CD14-positive monocyte (primary cell): ENCODE results near the gene CELSR1. TPM values are rescaled to one million over a fixed set of nuclear protein-coding genes. Genes with fewer than 3 reads are reported as not detected.

Experiments used
- DNase-seq, 3 donors: peaks; one replicate each; pipeline ENCODE4 v3.0.0-alpha.2; 2011 to 2022
- H2AFZ ChIP-seq: 2 replicates; pipeline ENCODE4 v1.6.0; 2012; ENCODE audit warnings: mild to moderate bottlenecking, low read depth, low read length, inconsistent platforms; ENCODE audit not compliant: insufficient read depth, poor library complexity, severe bottlenecking
- H3K27ac ChIP-seq, 2 donors: 1 replicate in 1 of 2; 2 replicates in 1 of 2; pipeline ENCODE4 v1.5.1; 2012 to 2013; ENCODE audit warnings: low read length in 2 of 2, control low read depth in 1 of 2, inconsistent platforms in 1 of 2, low read depth in 1 of 2, mild to moderate bottlenecking in 1 of 2
- H3K27me3 ChIP-seq, 2 donors: one replicate each; pipeline versions ENCODE4 v1.6.0 to v1.6.1; 2011 to 2013; ENCODE audit warnings: low read length in 2 of 2; ENCODE audit not compliant: control insufficient read depth in 2 of 2, insufficient read depth in 2 of 2
- H3K36me3 ChIP-seq, 2 donors: replicated peaks in 1 of 2; 1 replicate in 1 of 2; 2 replicates in 1 of 2; pipeline versions ENCODE4 v1.5.1 to v1.6.1; 2012 to 2013; ENCODE audit warnings: low read length in 2 of 2, control low read depth in 1 of 2, inconsistent platforms in 1 of 2, mild to moderate bottlenecking in 1 of 2; ENCODE audit not compliant: insufficient read depth in 2 of 2, control insufficient read depth in 1 of 2
- H3K4me1 ChIP-seq, 2 donors: 1 replicate in 1 of 2; 2 replicates in 1 of 2; pipeline versions ENCODE4 v1.5.1 to v1.6.1; 2012 to 2013; ENCODE audit warnings: low read length in 2 of 2, control low read depth in 1 of 2, inconsistent platforms in 1 of 2, mild to moderate bottlenecking in 1 of 2, moderate library complexity in 1 of 2; ENCODE audit not compliant: insufficient read depth in 2 of 2, control insufficient read depth in 1 of 2
- H3K4me2 ChIP-seq: replicated peaks from 2 replicates; pipeline ENCODE3; 2012; ENCODE audit warnings: low read length, moderate library complexity, mild to moderate bottlenecking; ENCODE audit not compliant: poor library complexity, severe bottlenecking; ENCODE audit errors: extremely low read depth
- H3K4me3 ChIP-seq, 3 experiments: fragments of 200-600 bp in 1 of 3; sonication (generic) in 1 of 3; replicated peaks in 1 of 3; 1 replicate in 2 of 3; 2 replicates in 1 of 3; pipeline ENCODE4 v1.5.1; 2011 to 2013; ENCODE audit warnings: low read length in 3 of 3, mild to moderate bottlenecking in 3 of 3, control low read depth in 2 of 3, low read depth in 2 of 3, inconsistent platforms in 1 of 3, moderate library complexity in 1 of 3
- H3K79me2 ChIP-seq: 2 replicates; pipeline ENCODE4 v1.6.0; 2012; ENCODE audit warnings: mild to moderate bottlenecking, control low read depth, inconsistent platforms, low read length, moderate library complexity; ENCODE audit not compliant: insufficient read depth
- H3K9ac ChIP-seq: 2 replicates; pipeline ENCODE4 v1.6.0; 2017; ENCODE audit warnings: low read length, mild to moderate bottlenecking; ENCODE audit not compliant: insufficient read depth, poor library complexity, severe bottlenecking
- H3K9me3 ChIP-seq, 2 donors: replicated peaks in 1 of 2; 1 replicate in 1 of 2; 2 replicates in 1 of 2; pipeline versions ENCODE4 v1.5.1 to v1.6.1; 2012 to 2013; ENCODE audit warnings: low read length in 2 of 2, control low read depth in 1 of 2; ENCODE audit not compliant: control insufficient read depth in 1 of 2, insufficient read depth in 1 of 2
- H4K20me1 ChIP-seq: 2 replicates; pipeline ENCODE4 v1.6.0; 2012; ENCODE audit warnings: mild to moderate bottlenecking, low read length, control low read depth, moderate library complexity; ENCODE audit not compliant: insufficient read depth
- H3K27ac Mint-ChIP-seq, 7 donors: one replicate each; pipeline ENCODE4 v1.8.0; 2020; ENCODE audit warnings: mild to moderate bottlenecking in 7 of 7, mixed read lengths in 7 of 7, moderate library complexity in 6 of 7, inconsistent platforms in 2 of 7
- H3K27me3 Mint-ChIP-seq, 3 donors: one replicate each; pipeline ENCODE4 v1.8.0; 2021 to 2022; ENCODE audit warnings: low read depth in 3 of 3, mild to moderate bottlenecking in 3 of 3, mixed read lengths in 3 of 3, moderate library complexity in 3 of 3, inconsistent platforms in 1 of 3
- H3K36me3 Mint-ChIP-seq, 2 donors: one replicate each; pipeline ENCODE4 v1.8.0; 2020; ENCODE audit warnings: mixed read lengths in 2 of 2, inconsistent platforms in 1 of 2, mild to moderate bottlenecking in 1 of 2
- H3K4me1 Mint-ChIP-seq: one replicate; pipeline ENCODE4 v1.8.0; 2020; ENCODE audit warnings: mild to moderate bottlenecking, mixed read lengths
- H3K4me3 Mint-ChIP-seq, 2 donors: one replicate each; pipeline ENCODE4 v1.8.0; 2020; ENCODE audit warnings: mild to moderate bottlenecking in 2 of 2, mixed read lengths in 2 of 2, moderate library complexity in 1 of 2
- H3K9me3 Mint-ChIP-seq, 7 donors: one replicate each; pipeline ENCODE4 v1.8.0; 2020 to 2022; ENCODE audit warnings: mixed read lengths in 7 of 7, mild to moderate bottlenecking in 6 of 7, moderate library complexity in 6 of 7, inconsistent platforms in 2 of 7
- CTCF ChIP-seq: fragments of 200-600 bp; IDR thresholded peaks from one replicate; pipeline ENCODE4 v1.8.0; 2022; ENCODE audit warnings: antibody characterized with exemption, mild to moderate bottlenecking
- WGBS: methylation state at CpG from one replicate; pipeline ENCODE4 v1.1.5; 2013; ENCODE audit warnings: missing lambda C conversion rate; ENCODE audit not compliant: insufficient coverage; 5-methylcytosine and 5-hydroxymethylcytosine counted together
- intact Hi-C, 2 donors: fragments of 100-400 bp; cut with micrococcal nuclease; formaldehyde crosslinking; loops; one replicate each; pipeline versions ENCODE4 v1.15.0 to v1.15.1; 2023
- polyA plus RNA-seq, 3 donors: library from polyadenylated mRNA; depleted of rRNA in 1 of 3; unstranded in 2 of 3; stranded (reverse) in 1 of 3; fragments of 300-500 nt in 2 of 3; fragments of >200 nt in 1 of 3; fragmentation: Illumina TruSeq in 2 of 3; gene quantifications; 1 replicate in 2 of 3; 2 replicates in 1 of 3; pipeline ENCODE4 v1.2.3, GENCODE V29; 2012 to 2021

CELSR1 gene
- polyA plus RNA-seq, 3 donors, result 0.16 TPM; not detected in 2

GRCh38 chr22:46361826-46362202 lies 175.6 kb downstream of the CELSR1 start:
- no peak overlapping the region for H3K4me2 ChIP-seq
- H3K4me1 ChIP-seq, result no peaks in the 10 kb centered on the region
- no peak overlapping the region for H3K9ac ChIP-seq
- Mint-ChIP-seq H3K4me3 (no peak overlapping the region), H3K27me3 (peaks cover 2 to 15% (median 6%) of the 10 kb centered on the region in 3 donors), H3K9me3 (peaks cover 0 to 3% (median 0%) of the 10 kb centered on the region in 7 donors), H3K36me3 (peaks cover 17 to 18% of the 10 kb centered on the region in 2 donors), H3K27ac (no peak overlapping the region), H3K4me1 (no peaks in the 10 kb centered on the region)
- H3K36me3 ChIP-seq, result peaks cover 8 to 9% of the 10 kb centered on the region in 2 donors
- H3K4me3 ChIP-seq, result no peak overlapping the region
- no peaks in the 10 kb centered on the region for H3K79me2 ChIP-seq
- peaks cover 0 to 6% of the 10 kb centered on the region in 2 donors for H3K27me3 ChIP-seq
- intact Hi-C loops, result no loop called here
- DNase-seq, result no peak
- no peak overlapping the region for H3K27ac ChIP-seq
- no peaks in the 10 kb centered on the region for H4K20me1 ChIP-seq
- TF ChIP-seq CTCF, result no peak
- WGBS, result 81% methylated on average over 10 of the region's 11 CpGs
- no peak overlapping the region for H2AFZ ChIP-seq
- H3K9me3 ChIP-seq, result no peaks in the 10 kb centered on the region

- Mint-ChIP-seq H3K4me1 (no peaks in the 10 kb centered on the region), H3K4me3 (no peak overlapping the region), H3K27ac (no peak overlapping the region), H3K9me3 (peaks cover 0 to 3% (median 0%) of the 10 kb centered on the region in 7 donors), H3K27me3 (peaks cover 2 to 12% (median 6%) of the 10 kb centered on the region in 3 donors), H3K36me3 (peaks cover 22 to 27% of the 10 kb centered on the region in 2 donors)
- no peak for TF ChIP-seq CTCF
- intact Hi-C loops, result no loop called here
- Histone ChIP-seq H3K36me3 (peaks cover 18% of the 10 kb centered on the region in 2 donors), H3K4me2 (no peak overlapping the region), H3K4me3 (no peak overlapping the region), H3K9ac (no peak overlapping the region), H3K9me3 (no peaks in the 10 kb centered on the region), H3K4me1 (no peaks in the 10 kb centered on the region), H2AFZ (no peak overlapping the region), H3K27me3 (no peaks in the 10 kb centered on the region), H3K79me2 (no peaks in the 10 kb centered on the region), H4K20me1 (no peaks in the 10 kb centered on the region), H3K27ac (no peak overlapping the region)
- WGBS, result 93% methylated on average over 3 of the region's 10 CpGs
- DNase-seq, result no peak
Measured at GRCh38 chr22:46360891-46361290, 176.5 kb downstream of the CELSR1 start.
